Stimulated activated naive CD4-positive, alpha-beta T cell treated with Interleukin-2 at 50 U/mL for 16 hours (primary cell): Measurements from ENCODE around the gene IKZF1.
"Not testable (repeated sequence)": the region's sequence is repeated elsewhere in the genome, so short reads cannot be mapped to it uniquely, and the experiment has no call there.

Experiments used
- DNase-seq: peaks from one replicate; lab custom pipeline; 2025; lab: John Stamatoyannopoulos, UW

The IKZF1 gene

DNA sequence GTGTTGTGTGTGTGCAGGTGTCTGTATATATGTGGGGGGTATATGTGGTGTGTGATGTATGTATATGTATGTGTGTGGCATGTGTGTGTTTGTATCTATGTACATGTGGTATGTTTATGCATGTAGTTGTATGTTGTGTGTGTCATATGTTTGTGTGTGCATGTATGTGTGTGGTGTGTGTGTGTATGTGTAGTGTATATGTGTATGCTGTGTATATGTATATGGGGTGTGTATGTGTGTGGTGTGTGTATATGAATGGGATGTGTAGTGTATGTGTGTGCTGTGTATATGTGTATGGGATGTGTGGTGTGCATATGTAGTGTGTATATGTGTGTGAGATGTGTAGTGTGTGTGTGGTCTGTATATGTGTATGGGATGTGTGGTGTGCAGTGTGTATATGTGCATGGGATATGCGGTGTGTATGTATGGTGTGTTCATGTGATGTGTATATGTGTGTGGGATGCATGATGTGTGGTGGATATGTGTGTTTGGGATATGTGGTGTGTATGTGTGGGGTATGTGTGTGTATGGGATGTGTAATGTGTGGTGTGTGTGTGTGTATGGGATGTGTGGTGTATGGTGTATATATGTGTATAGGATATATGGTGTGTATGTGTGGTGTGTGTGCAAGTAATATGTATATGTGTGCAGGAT is 30.0 kb downstream of the IKZF1 start:
- no peak for DNase-seq

GRCh38 chr7:50335230-50335794 is 30.8 kb downstream of the IKZF1 start:
- DNase-seq, result no peak

DNA sequence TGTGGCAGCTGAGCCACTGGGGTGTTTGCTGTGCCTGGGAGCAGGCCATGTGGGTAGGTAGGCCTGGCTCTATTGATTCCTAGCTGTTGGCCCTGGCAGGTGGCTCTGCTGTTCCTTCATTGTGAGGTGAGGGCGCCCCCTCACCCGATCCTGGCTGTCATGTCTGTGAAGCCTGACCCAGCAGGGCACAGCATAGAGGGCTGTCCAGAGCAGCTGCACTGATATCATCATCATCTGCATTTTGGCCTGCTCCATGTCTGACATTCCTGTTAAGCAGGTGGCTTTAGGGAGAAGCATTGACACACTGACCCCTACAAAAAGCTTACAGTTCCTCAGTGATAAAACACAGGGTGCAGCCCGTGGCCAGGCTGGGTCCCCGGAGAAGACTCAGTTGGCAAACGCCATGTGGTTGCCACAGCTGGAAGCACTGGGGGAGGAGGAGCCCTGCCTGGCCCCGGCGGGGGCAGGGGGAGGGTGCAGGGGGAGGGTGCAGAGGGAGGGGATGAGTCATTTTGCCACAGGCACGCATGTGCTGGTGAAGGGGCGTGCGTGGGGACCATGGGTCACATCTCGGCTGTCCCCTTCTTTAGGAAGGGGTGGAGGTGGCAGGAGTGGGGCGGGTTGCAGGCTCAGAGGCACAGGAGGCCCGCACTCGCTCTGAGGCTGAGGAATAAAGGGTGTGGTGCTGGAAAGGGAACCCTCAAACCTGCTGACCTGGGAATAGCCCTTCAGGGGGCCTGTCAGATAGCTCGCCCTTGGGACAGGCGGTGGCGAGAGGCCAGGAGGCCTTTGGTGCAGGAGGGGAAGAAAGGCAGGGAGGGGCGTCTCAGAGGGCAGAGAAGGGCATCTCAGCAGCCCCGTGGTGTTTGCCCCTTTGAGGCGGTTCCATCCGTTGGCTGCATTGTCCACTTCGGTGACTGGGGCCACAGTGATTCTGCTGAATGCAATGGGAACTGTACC is 31.6 kb downstream of the IKZF1 start:
- DNase-seq, result peak; percentile 88

DNA sequence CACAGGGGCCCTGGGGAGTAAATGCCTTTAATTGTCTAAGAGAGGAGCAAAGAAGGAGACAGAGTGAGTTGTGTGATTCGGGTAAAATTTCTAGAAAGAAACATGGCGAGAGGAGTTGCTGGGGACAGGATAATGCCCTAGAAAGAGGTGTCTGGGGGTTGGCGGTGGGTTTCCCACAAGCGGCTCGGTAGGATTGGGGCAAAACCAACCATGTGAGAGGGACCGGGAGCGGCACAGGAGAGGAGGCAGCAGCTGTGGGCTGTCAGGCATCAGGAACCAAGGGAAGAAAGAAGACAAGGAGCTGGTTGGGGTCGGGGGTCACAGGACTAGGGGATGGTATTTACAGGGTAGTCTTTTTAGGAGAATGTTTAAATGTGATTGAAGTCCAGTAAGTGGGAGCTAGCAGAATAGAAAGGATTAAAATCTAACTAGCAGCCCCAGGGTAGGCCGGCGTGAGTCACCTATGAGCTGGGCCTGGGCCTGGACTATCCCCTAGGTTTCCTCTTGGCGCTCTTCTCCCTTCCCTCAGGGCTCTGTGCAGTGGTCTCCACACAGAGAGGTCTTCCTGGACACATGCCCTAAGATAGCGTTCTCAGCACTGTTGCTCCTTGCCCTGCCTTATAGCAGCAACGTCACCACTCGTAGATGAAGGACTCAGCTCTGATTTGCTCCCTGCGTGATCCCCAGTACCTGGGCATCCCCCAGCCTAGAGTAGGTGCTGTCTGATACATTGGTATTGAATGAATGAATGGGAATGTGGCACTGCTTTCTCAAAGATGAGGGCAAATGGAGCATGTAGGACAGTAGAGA is 32.6 kb downstream of the IKZF1 start:
- DNase-seq, result no peak

- not testable (repeated sequence) for DNase-seq
Observed at GRCh38 chr7:50339472-50339871, 35.0 kb downstream of the IKZF1 start.

GRCh38 chr7:50339990-50340500 is 35.5 kb downstream of the IKZF1 start:
- peak; percentile 33 for DNase-seq

DNA sequence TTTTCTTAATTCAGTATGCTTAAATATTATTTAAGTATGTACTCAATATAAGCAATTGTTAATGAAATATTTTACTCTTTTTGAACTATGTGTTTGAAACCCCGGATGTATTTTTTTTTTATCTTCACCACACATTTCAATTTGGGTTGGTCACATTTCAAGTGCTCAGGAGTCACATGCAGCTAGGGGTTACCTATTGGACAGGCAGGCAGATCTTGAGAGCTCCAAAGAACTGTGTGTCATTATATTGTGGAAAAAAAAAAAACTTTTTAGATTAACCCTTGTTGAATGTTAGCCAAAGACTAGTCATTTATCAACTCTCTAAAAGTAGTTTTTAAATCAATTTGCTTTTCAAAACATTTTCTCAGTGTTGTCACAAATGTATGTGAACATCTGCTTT is 37.2 kb downstream of the IKZF1 start:
- DNase-seq, result no peak

DNA sequence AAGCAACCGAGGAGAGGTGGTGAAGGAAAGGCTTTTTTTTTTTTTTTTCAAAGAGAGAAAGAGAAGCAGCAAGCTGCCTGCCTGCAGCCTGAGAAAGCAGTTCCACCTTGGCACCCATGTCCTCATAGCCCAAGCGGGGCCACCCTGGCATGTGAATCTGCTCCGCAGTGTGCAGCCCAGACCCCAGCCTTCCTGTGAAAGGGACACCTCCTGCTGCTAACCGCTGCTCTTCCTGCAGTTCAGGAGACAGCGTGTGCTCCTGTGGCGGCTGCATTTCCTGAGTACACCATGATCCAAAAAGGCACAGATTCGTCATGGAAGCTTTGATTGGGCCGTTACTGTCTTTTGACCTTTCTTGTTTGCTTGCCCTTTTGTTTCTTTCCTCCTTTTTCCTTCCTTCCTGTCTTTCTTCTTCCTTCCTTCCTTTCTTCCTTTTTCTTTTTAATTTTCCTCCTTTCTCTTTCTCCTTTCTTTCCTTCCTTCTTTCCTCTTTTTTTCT is 38.1 kb downstream of the IKZF1 start:
- DNase-seq, result peak; percentile 41

GRCh38 chr7:50346545-50347497 is 42.3 kb downstream of the IKZF1 start:
- no peak for DNase-seq

DNA sequence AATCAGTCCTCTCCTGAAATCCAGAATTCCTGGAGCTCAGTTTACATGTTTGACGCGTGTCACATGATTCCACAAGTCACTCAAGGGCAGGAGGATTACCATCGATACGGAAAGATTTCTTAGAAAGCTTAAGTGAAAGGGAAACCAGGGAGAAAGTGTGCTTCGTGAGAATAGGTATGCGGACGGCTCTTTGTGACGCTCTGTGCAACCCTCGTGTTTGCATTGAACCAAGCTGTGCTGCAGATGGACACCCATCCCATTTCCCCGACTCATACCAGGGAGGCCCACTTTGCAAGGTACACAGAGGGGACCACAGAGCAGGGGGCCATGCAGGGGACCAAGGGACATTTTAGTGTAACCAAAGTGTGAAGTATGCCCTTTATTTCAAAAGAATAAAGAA is 43.2 kb downstream of the IKZF1 start:
- peak; percentile 38 for DNase-seq

GRCh38 chr7:50348469-50349162 is 44.1 kb downstream of the IKZF1 start:
- DNase-seq, result no peak

DNA sequence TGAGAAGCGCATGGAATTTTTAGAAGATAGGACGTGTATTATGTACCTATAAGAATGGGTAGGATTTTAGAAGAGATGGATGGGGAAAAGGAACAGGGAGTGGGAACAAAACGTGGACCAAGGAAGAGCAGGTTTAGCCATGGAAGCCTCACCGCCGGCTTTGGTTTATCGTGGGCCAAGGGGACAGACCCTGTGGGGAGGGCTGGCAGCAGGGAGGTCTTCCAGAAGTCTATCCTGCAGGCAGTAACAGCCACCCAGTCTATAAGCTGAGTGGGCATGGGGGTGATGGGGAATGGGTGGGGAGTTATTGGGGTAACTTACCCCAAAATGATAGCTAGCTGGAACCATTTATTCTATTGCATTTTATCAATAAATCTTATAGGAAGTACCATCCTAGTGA is 44.9 kb downstream of the IKZF1 start:
- no peak for DNase-seq

DNA sequence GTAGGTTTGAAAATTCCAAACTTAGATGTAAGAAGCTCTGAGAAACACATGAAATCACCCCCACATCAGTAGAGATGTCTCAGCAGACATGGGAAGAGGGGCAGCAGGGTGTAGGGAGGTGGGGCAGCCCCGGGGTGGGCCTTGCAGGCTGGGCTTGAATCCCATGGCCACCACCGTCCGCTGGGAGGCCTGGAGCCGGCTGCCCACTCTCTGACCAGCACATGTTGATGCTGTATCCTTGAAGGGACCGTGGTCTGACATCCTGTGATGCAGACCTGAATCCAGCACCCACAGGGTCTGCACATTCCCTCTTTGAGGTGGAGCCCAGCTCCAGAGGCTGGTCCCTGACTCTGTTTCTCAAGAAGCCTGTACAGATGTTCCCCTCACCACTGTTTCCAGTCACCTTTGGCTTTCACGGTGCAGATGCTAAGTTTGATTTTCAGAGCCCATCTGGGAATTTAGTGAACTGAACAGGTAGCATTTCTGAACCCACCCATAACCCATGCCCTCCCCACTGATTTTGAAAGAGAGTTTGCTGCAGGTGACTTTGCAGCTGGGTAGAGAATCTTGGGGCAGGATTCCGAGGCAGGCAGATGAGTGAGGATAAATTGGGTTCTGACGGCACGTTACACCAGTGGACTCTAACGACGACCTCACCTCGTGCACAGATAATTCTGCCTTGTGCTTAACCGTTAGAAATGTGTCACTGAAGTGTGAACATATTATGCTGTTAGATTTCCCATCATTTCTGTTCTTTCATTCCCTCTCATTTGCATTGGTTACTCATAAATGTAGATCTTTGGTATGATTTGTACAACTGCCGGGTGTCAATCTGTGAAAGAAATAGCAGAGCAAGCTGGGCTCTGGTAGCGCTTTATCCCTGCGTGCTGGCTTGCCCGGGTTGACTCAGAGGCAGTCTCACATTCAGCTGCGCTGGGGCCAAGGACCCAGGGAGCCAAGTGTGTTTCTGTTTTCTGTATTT is 45.7 kb downstream of the IKZF1 start:
- DNase-seq, result peak; percentile 83

DNA sequence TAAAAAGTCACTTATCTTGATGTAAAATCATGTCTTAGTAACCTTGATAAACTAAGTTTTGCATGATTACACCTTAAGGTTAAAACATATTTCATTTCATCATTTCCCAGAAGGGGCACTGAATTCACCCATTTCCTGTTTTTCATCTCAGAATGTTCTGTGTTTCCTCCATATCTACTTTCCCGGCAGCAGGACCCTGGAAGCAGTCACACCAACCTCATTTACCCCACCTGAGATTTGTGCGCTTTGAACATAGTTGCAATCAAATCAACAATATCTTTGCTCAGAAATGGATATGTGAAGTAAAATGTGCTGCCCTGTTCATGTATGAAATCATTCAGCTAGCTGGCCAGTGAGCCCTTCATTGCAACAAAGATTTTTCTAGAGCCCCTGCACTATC is 46.8 kb downstream of the IKZF1 start:
- DNase-seq, result no peak

- no peak for DNase-seq
Observed at GRCh38 chr7:50352282-50352681, 47.8 kb downstream of the IKZF1 start.

- no peak for DNase-seq
Observed at GRCh38 chr7:50352751-50353150, 48.2 kb downstream of the IKZF1 start.

DNA sequence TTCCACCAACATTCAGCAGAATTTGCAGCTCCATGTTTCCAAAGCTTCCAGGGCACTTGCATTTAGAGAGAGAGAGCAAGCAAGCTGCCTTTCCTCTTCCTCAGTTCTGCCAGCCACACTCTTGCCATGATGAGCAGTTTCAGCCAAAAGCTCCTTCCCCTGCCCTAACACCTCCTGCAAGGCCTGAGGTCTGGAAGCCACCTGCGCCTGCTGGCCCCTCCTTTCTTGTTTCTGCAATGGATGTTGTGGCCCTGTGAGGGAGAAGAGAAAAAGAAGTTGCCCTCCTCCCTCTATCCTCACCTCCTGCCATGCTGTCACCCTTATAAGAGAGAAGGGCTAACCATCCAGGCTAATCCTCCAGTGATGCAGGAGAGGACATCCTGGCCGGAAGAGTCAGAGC is 48.7 kb downstream of the IKZF1 start:
- DNase-seq, result no peak

DNA sequence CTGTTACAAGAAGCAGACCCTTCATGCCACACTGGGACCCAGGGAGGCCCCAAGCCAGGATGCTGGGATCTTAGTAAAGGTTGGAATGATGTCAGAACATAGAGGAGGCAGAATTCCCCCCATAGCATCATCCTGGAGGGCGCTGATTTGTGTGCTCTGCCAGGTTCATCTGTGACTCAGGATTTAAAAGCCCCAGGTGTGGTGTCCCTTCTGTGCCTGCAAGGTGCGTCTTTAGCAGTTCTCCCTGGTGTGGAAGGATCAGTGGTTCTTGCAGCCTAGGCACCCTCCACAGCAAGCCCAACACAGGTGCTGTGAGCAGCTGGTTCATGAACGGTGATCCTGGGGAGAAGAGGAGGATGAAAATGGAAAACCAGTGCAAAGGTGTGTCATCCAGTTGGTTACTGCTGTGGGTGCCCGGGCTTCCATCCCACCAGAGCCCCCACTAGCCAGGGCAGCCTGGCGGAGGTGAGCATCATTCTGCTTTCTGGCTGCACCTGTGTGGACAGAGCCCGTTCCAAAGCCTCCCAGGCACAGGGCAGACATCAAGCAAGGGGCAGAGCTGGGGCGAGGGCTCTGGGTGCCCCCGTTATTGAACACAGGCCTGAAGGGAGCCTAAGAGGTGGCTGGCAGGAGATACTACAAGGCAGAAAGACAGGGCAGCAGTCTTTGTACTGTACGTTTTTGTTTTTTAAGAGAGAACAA is 49.5 kb downstream of the IKZF1 start:
- no peak for DNase-seq
